WTC11 (cell line): ENCODE data around the gene NFS1. TPM values are rescaled to one million over a fixed set of nuclear protein-coding genes. Genes with fewer than 3 reads are reported as not detected.

Experiments
- ATAC-seq: fragments of 200-7000 bp; cut with Tn5 transposase; 2 replicates; pipeline ENCODE4 v1.10.0; 2021; ENCODE audit warnings: mild to moderate bottlenecking, moderate library complexity
- CTCF ChIA-PET: fragments of 300-600 bp; sonication (Branson Sonifier 250); formaldehyde crosslinking; loops from one replicate; lab custom pipeline; 2021; ENCODE audit warnings: antibody characterized with exemption; lab: Charles Lee
- POLR2A ChIA-PET: fragments of 350-600 bp; sonication (Branson Sonifier 250); formaldehyde crosslinking; loops from one replicate; lab custom pipeline; 2021; ENCODE audit warnings: antibody characterized with exemption; lab: Charles Lee
- DNase-seq: peaks from one replicate; pipeline ENCODE4 v3.0.0; 2021; ENCODE audit warnings: low spot score
- H3K27ac Mint-ChIP-seq: 2 replicates; pipeline ENCODE4 v1.8.0; 2021; ENCODE audit warnings: mixed read lengths
- H3K27me3 Mint-ChIP-seq: 2 replicates; pipeline ENCODE4 v1.8.0; 2021; ENCODE audit warnings: low read depth, mild to moderate bottlenecking, moderate library complexity, mixed read lengths
- H3K36me3 Mint-ChIP-seq: 2 replicates; pipeline ENCODE4 v1.8.0; 2021; ENCODE audit warnings: mixed read lengths
- H3K4me1 Mint-ChIP-seq: 2 replicates; pipeline ENCODE4 v1.8.0; 2022; ENCODE audit warnings: mixed read lengths
- H3K4me3 Mint-ChIP-seq: 2 replicates; pipeline ENCODE4 v1.8.0; 2021; ENCODE audit warnings: mild to moderate bottlenecking, moderate library complexity, mixed read lengths
- H3K9me3 Mint-ChIP-seq: 2 replicates; pipeline ENCODE4 v1.8.0; 2021; ENCODE audit warnings: mixed read lengths
- CREB1 ChIP-seq: sonication (generic); formaldehyde crosslinking; IDR thresholded peaks from 2 replicates; pipeline ENCODE4 v1.8.0; 2023; ENCODE audit warnings: mild to moderate bottlenecking, missing genetic modification reagents
- CREM ChIP-seq: sonication (generic); formaldehyde crosslinking; IDR thresholded peaks from 2 replicates; pipeline ENCODE4 v1.8.1; 2022; ENCODE audit warnings: mild to moderate bottlenecking, missing genetic modification reagents, moderate library complexity
- EMX1 ChIP-seq: fragments of 250-450 bp; sonication (Bioruptor Pico); IDR thresholded peaks from 2 replicates; pipeline ENCODE4 v1.8.0; 2021; ENCODE audit warnings: mild to moderate bottlenecking
- ESRRA ChIP-seq: sonication (generic); formaldehyde crosslinking; IDR thresholded peaks from 2 replicates; pipeline ENCODE4 v1.8.1; 2022; ENCODE audit warnings: mild to moderate bottlenecking, missing genetic modification reagents, borderline replicate concordance
- FOXK1 ChIP-seq: sonication (generic); formaldehyde crosslinking; IDR thresholded peaks from 2 replicates; pipeline ENCODE4 v1.8.0; 2022; ENCODE audit warnings: mild to moderate bottlenecking, moderate library complexity, missing genetic modification reagents
- FOXP1 ChIP-seq: sonication (generic); formaldehyde crosslinking; IDR thresholded peaks from 2 replicates; pipeline ENCODE4 v1.8.0; 2022; ENCODE audit warnings: missing genetic modification reagents, mild to moderate bottlenecking, moderate library complexity, borderline replicate concordance
- IRF2 ChIP-seq: sonication (generic); formaldehyde crosslinking; IDR thresholded peaks from 2 replicates; pipeline ENCODE4 v1.8.0; 2022; ENCODE audit warnings: low read depth, missing genetic modification reagents, borderline replicate concordance
- MXD4 ChIP-seq: fragments of 250-450 bp; sonication (Bioruptor Pico); IDR thresholded peaks from 2 replicates; pipeline ENCODE4 v1.8.0; 2021; ENCODE audit warnings: mild to moderate bottlenecking, moderate library complexity, borderline replicate concordance
- NFATC4 ChIP-seq: fragments of 250-450 bp; sonication (Bioruptor Pico); IDR thresholded peaks from 2 replicates; pipeline ENCODE4 v1.9.0; 2021; ENCODE audit warnings: mild to moderate bottlenecking
- SMAD3 ChIP-seq: sonication (generic); formaldehyde crosslinking; IDR thresholded peaks from 2 replicates; pipeline ENCODE4 v1.8.0; 2022; ENCODE audit warnings: missing genetic modification reagents, mild to moderate bottlenecking, borderline replicate concordance
- SP1 ChIP-seq: sonication (generic); formaldehyde crosslinking; conservative IDR thresholded peaks from 2 replicates; pipeline ENCODE4 v1.8.1; 2022; ENCODE audit warnings: missing genetic modification reagents
- TEAD4 ChIP-seq: sonication (generic); formaldehyde crosslinking; IDR thresholded peaks from 2 replicates; pipeline ENCODE4 v1.8.0; 2022; ENCODE audit warnings: mild to moderate bottlenecking, missing genetic modification reagents
- ZNF396 ChIP-seq: fragments of 250-450 bp; sonication (Bioruptor Pico); IDR thresholded peaks from 2 replicates; pipeline ENCODE4 v1.8.0; 2021; ENCODE audit warnings: mild to moderate bottlenecking, moderate library complexity, borderline replicate concordance
- ZNF423 ChIP-seq: fragments of 250-450 bp; sonication (Bioruptor Pico); IDR thresholded peaks from 2 replicates; pipeline ENCODE4 v2.1.2; 2022; ENCODE audit warnings: mild to moderate bottlenecking, moderate library complexity
- ZNF671 ChIP-seq: fragments of 250-450 bp; sonication (Bioruptor Pico); IDR thresholded peaks from 2 replicates; pipeline ENCODE4 v1.8.0; 2021; ENCODE audit warnings: mild to moderate bottlenecking
- total RNA-seq: library from RNA; stranded (reverse); gene quantifications from 3 replicates; pipeline ENCODE4 v1.2.3, GENCODE V29; 2021
- TF ChIP-seq, protein P1 (sequence below): sonication (generic); formaldehyde crosslinking; IDR thresholded peaks from 2 replicates; pipeline ENCODE4 v1.8.0; 2022; ENCODE audit warnings: mild to moderate bottlenecking, missing genetic modification reagents
- TF ChIP-seq, protein P2 (sequence below): sonication (generic); formaldehyde crosslinking; IDR thresholded peaks from 2 replicates; pipeline ENCODE4 v1.8.1; 2022; ENCODE audit warnings: mild to moderate bottlenecking, moderate library complexity, missing genetic modification reagents
- TF ChIP-seq, protein P3 (sequence below): sonication (generic); formaldehyde crosslinking; IDR thresholded peaks from 2 replicates; pipeline ENCODE4 v1.8.0; 2022; ENCODE audit warnings: mild to moderate bottlenecking, missing genetic modification reagents
- TF ChIP-seq, protein P4 (sequence below): fragments of 250-450 bp; sonication (Bioruptor Pico); IDR thresholded peaks from 2 replicates; pipeline ENCODE4 v1.9.0; 2021; ENCODE audit warnings: mild to moderate bottlenecking, borderline replicate concordance
- TF ChIP-seq, protein P5 (sequence below): sonication (generic); formaldehyde crosslinking; IDR thresholded peaks from 2 replicates; pipeline ENCODE4 v1.8.1; 2022; ENCODE audit warnings: low read depth, mild to moderate bottlenecking, moderate library complexity, missing genetic modification reagents, borderline replicate concordance

The NFS1 gene
- total RNA-seq, 1 experiment from 2014 or later: 36.1 TPM

DNA sequence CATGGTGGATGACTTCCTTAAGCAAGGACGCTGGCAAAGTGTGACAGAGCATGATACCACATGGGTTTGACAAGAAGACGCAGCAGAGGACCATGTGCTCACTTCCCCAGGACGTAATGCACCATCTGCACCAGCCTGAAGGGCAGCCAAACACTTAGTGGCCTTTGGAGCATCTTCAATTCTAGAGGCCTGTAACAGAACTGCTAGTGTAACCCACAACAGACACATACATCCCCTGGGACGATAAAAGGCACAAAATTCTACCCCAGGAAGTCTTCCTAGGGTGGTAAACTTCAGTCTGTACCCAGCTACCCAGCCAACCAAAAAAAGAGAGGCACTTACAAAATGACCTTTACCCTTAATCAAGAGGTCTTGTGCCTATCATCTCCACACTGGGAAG lies 25.3 kb downstream of the NFS1 start:
- no peak overlapping the region for H3K4me3 Mint-ChIP-seq
- no peaks in the 10 kb centered on the region for H3K9me3 Mint-ChIP-seq
- H3K27me3 Mint-ChIP-seq: no peaks in the 10 kb centered on the region
- peaks cover 24% of the 10 kb centered on the region for H3K36me3 Mint-ChIP-seq
- DNase-seq (no peak), ATAC-seq (no peak)
- POLR2A ChIA-PET: no interaction called here
- no peak for TF ChIP-seq FOXK1 (CRISPR knock-in tag)
- TF ChIP-seq ZNF396 (CRISPR knock-in tag): no peak
- no peak for TF ChIP-seq TEAD4 (CRISPR knock-in tag)
- no peak for TF ChIP-seq ZNF423 (CRISPR knock-in tag)
- no peaks in the 10 kb centered on the region for H3K4me1 Mint-ChIP-seq
- no peak overlapping the region for H3K27ac Mint-ChIP-seq
- CTCF ChIA-PET: no interaction called here

DNA sequence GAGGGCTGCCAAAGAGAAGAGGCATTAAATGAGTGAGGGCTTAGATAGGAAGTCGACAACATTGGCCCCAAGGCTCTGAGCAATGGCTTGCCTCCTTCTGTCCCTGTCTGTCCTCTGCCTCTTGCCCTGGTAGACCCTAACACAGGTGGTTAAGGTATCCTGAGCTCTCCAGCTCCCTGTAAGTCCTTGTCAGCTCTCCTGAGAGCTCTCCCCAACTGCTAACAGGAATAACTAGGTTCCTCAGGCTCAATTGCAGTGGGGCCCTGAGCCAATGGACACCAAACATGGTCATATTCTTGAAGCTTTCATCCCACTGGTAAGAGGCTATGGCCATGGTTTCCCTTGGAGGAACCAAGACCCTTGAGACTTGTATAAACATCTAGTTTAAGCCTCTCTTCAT lies 29.5 kb downstream of the NFS1 start:
- ChIA-PET CTCF (no interaction called here), POLR2A (no interaction called here)
- 0 out of 2 replicates have a peak, but pooled peaks cover 3% of the 10 kb centered on the region for H3K4me1 Mint-ChIP-seq
- H3K27me3 Mint-ChIP-seq: no peaks in the 10 kb centered on the region
- no peaks in the 10 kb centered on the region for H3K9me3 Mint-ChIP-seq
- H3K4me3 Mint-ChIP-seq: no peak overlapping the region
- H3K36me3 Mint-ChIP-seq: peaks cover 30% of the 10 kb centered on the region
- no peak overlapping the region for H3K27ac Mint-ChIP-seq
- no peak for DNase-seq
- TF ChIP-seq ZNF396 (CRISPR knock-in tag): no peak
- TF ChIP-seq ZNF671 (CRISPR knock-in tag): no peak
- no peak for ATAC-seq

DNA sequence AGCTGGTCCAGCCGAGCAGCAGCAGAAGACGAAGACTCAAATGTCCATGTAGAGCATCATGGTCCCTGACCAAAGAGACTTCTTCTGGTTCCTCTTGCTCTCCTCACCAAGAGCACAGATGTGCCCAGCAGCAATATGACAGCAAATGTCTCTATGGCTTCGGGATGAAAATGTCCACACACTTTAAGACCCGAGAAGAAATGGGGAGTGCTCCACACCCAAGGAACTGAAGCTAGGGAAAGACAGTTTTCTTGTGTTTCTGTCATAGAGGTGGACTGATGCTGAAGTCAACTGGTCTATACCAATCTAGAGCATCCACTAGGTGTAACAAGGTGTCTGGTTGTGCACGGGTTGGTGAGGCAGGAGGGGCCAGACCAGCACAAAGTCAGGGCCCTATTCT lies 29.9 kb downstream of the NFS1 start:
- 0 out of 2 replicates have a peak, but pooled peaks cover 3% of the 10 kb centered on the region for H3K4me1 Mint-ChIP-seq
- ChIA-PET CTCF (no interaction called here), POLR2A (no interaction called here)
- H3K4me3 Mint-ChIP-seq: no peak overlapping the region
- H3K27me3 Mint-ChIP-seq: no peaks in the 10 kb centered on the region
- DNase-seq (no peak), ATAC-seq (no peak)
- H3K27ac Mint-ChIP-seq: no peak overlapping the region
- peaks cover 30% of the 10 kb centered on the region for H3K36me3 Mint-ChIP-seq
- no peaks in the 10 kb centered on the region for H3K9me3 Mint-ChIP-seq
- TF ChIP-seq, protein P1, sequence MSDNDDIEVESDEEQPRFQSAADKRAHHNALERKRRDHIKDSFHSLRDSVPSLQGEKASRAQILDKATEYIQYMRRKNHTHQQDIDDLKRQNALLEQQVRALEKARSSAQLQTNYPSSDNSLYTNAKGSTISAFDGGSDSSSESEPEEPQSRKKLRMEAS (CRISPR knock-in tag): no peak
- no peak for TF ChIP-seq ZNF396 (CRISPR knock-in tag)
- no peak for TF ChIP-seq EMX1 (CRISPR knock-in tag)
- no peak for TF ChIP-seq SMAD3 (CRISPR knock-in tag)
- TF ChIP-seq, protein P2, sequence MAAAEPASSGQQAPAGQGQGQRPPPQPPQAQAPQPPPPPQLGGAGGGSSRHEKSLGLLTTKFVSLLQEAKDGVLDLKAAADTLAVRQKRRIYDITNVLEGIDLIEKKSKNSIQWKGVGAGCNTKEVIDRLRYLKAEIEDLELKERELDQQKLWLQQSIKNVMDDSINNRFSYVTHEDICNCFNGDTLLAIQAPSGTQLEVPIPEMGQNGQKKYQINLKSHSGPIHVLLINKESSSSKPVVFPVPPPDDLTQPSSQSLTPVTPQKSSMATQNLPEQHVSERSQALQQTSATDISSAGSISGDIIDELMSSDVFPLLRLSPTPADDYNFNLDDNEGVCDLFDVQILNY (CRISPR knock-in tag): no peak
- TF ChIP-seq IRF2: no peak
- TF ChIP-seq, protein P3, sequence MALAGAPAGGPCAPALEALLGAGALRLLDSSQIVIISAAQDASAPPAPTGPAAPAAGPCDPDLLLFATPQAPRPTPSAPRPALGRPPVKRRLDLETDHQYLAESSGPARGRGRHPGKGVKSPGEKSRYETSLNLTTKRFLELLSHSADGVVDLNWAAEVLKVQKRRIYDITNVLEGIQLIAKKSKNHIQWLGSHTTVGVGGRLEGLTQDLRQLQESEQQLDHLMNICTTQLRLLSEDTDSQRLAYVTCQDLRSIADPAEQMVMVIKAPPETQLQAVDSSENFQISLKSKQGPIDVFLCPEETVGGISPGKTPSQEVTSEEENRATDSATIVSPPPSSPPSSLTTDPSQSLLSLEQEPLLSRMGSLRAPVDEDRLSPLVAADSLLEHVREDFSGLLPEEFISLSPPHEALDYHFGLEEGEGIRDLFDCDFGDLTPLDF (CRISPR knock-in tag): no peak
- TF ChIP-seq NFATC4: no peak
- TF ChIP-seq, protein P4, sequence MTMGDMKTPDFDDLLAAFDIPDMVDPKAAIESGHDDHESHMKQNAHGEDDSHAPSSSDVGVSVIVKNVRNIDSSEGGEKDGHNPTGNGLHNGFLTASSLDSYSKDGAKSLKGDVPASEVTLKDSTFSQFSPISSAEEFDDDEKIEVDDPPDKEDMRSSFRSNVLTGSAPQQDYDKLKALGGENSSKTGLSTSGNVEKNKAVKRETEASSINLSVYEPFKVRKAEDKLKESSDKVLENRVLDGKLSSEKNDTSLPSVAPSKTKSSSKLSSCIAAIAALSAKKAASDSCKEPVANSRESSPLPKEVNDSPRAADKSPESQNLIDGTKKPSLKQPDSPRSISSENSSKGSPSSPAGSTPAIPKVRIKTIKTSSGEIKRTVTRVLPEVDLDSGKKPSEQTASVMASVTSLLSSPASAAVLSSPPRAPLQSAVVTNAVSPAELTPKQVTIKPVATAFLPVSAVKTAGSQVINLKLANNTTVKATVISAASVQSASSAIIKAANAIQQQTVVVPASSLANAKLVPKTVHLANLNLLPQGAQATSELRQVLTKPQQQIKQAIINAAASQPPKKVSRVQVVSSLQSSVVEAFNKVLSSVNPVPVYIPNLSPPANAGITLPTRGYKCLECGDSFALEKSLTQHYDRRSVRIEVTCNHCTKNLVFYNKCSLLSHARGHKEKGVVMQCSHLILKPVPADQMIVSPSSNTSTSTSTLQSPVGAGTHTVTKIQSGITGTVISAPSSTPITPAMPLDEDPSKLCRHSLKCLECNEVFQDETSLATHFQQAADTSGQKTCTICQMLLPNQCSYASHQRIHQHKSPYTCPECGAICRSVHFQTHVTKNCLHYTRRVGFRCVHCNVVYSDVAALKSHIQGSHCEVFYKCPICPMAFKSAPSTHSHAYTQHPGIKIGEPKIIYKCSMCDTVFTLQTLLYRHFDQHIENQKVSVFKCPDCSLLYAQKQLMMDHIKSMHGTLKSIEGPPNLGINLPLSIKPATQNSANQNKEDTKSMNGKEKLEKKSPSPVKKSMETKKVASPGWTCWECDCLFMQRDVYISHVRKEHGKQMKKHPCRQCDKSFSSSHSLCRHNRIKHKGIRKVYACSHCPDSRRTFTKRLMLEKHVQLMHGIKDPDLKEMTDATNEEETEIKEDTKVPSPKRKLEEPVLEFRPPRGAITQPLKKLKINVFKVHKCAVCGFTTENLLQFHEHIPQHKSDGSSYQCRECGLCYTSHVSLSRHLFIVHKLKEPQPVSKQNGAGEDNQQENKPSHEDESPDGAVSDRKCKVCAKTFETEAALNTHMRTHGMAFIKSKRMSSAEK (CRISPR knock-in tag): no peak

DNA sequence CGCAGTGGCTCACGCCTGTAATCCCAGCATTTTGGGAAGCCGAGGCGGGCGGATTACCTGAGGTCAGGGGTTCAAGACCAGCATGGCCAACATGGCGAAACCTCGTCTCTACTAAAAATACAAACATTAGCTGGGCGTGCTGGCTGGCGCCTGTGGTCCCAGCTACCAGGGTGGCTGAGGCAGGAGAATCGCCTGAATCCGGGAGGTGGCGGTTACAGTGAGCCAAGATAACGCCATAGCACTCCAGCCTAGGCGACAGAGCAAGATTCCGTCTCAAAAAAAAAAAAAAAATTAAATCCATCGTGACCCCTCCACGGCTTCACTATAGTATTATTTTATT lies 33.2 kb downstream of the NFS1 start:
- no peaks in the 10 kb centered on the region for H3K27me3 Mint-ChIP-seq
- H3K36me3 Mint-ChIP-seq: peaks cover 15% of the 10 kb centered on the region
- H3K4me1 Mint-ChIP-seq: peaks cover 28% of the 10 kb centered on the region
- no peak for ATAC-seq
- H3K27ac Mint-ChIP-seq: no peak overlapping the region
- no peaks in the 10 kb centered on the region for H3K9me3 Mint-ChIP-seq
- DNase-seq: no peak
- CTCF ChIA-PET: interaction anchor here (1.1 to 1.7 kb wide), 2 partner anchors 47 to 76 kb away, joined by 3 to 9 read pairs; partner anchors contain the start of gene RBM39
- H3K4me3 Mint-ChIP-seq: no peak overlapping the region
- POLR2A ChIA-PET: interaction anchor here (1.0 kb wide), 1 partner anchor 47 kb away, joined by 4 read pairs; no protein-coding TSS in a partner anchor
- TF ChIP-seq FOXP1 (CRISPR knock-in tag) (no peak), TEAD4 (CRISPR knock-in tag) (no peak), CREB1 (CRISPR knock-in tag) (no peak), MXD4 (CRISPR knock-in tag) (no peak), SP1 (CRISPR knock-in tag) (no peak), ESRRA (CRISPR knock-in tag) (no peak), CREM (CRISPR knock-in tag) (no peak)
- TF ChIP-seq, protein P5, sequence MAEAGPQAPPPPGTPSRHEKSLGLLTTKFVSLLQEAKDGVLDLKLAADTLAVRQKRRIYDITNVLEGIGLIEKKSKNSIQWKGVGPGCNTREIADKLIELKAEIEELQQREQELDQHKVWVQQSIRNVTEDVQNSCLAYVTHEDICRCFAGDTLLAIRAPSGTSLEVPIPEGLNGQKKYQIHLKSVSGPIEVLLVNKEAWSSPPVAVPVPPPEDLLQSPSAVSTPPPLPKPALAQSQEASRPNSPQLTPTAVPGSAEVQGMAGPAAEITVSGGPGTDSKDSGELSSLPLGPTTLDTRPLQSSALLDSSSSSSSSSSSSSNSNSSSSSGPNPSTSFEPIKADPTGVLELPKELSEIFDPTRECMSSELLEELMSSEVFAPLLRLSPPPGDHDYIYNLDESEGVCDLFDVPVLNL: no peak
- TF ChIP-seq, protein P1 (CRISPR knock-in tag): no peak
